Dendritic cell treated with granulocyte-macrophage colony-stimulating factor and Interleukin-4, amounts not matched to agents 40 ng/mL and 50 ng/mL, for 4 days (primary cell): ENCODE measurements around the gene SNRPA1.

Experiments used
- H3K27ac Mint-ChIP-seq: one replicate; pipeline ENCODE4 v1.8.0; 2022; ENCODE audit warnings: mild to moderate bottlenecking, mixed read lengths
- H3K27me3 Mint-ChIP-seq: one replicate; pipeline ENCODE4 v1.8.0; 2022; ENCODE audit warnings: mild to moderate bottlenecking, mixed read lengths
- H3K36me3 Mint-ChIP-seq: one replicate; pipeline ENCODE4 v1.8.0; 2022; ENCODE audit warnings: low read depth, mixed read lengths
- H3K4me1 Mint-ChIP-seq: one replicate; pipeline ENCODE4 v1.8.0; 2022; ENCODE audit warnings: low read depth, mixed read lengths
- H3K4me3 Mint-ChIP-seq: one replicate; pipeline ENCODE4 v1.8.0; 2022; ENCODE audit warnings: mild to moderate bottlenecking, moderate library complexity, mixed read lengths
- H3K9me3 Mint-ChIP-seq: one replicate; pipeline ENCODE4 v1.8.0; 2022; ENCODE audit warnings: mixed read lengths
- intact Hi-C: fragments of 100-400 bp; cut with micrococcal nuclease; formaldehyde crosslinking; loops from one replicate; pipeline ENCODE4 v1.15.0; 2022

SNRPA1 gene

GRCh38 chr15:101325263-101326025, 30.4 kb upstream of the SNRPA1 start:
- no peak overlapping the region for H3K4me3 Mint-ChIP-seq
- no peak overlapping the region for H3K27ac Mint-ChIP-seq
- intact Hi-C loops = no loop called here
- H3K9me3 Mint-ChIP-seq = no peaks in the 10 kb centered on the region
- peaks cover 40% of the 10 kb centered on the region for H3K27me3 Mint-ChIP-seq
- peaks cover 9% of the 10 kb centered on the region for H3K4me1 Mint-ChIP-seq
- H3K36me3 Mint-ChIP-seq = no peaks in the 10 kb centered on the region

GRCh38 chr15:101324524-101325177, 29.6 kb upstream of the SNRPA1 start:
- peaks cover 12% of the 10 kb centered on the region for H3K4me1 Mint-ChIP-seq
- no peak overlapping the region for H3K4me3 Mint-ChIP-seq
- peaks cover 32% of the 10 kb centered on the region for H3K27me3 Mint-ChIP-seq
- no peaks in the 10 kb centered on the region for H3K36me3 Mint-ChIP-seq
- H3K9me3 Mint-ChIP-seq = no peaks in the 10 kb centered on the region
- intact Hi-C loops = no loop called here
- H3K27ac Mint-ChIP-seq = no peak overlapping the region

- H3K9me3 Mint-ChIP-seq = no peaks in the 10 kb centered on the region
- H3K27me3 Mint-ChIP-seq = peaks cover 29% of the 10 kb centered on the region
- intact Hi-C loops = no loop called here
- H3K4me1 Mint-ChIP-seq = peaks cover 12% of the 10 kb centered on the region
- no peaks in the 10 kb centered on the region for H3K36me3 Mint-ChIP-seq
- H3K4me3 Mint-ChIP-seq = no peak overlapping the region
- no peak overlapping the region for H3K27ac Mint-ChIP-seq
Measured at GRCh38 chr15:101323793-101324523, 28.9 kb upstream of the SNRPA1 start.

- Mint-ChIP-seq H3K27ac (no peak overlapping the region), H3K9me3 (no peaks in the 10 kb centered on the region), H3K4me1 (peaks cover 12% of the 10 kb centered on the region), H3K36me3 (no peaks in the 10 kb centered on the region), H3K4me3 (no peak overlapping the region), H3K27me3 (peaks cover 30% of the 10 kb centered on the region)
- intact Hi-C loops = no loop called here
Measured at GRCh38 chr15:101322854-101323477, 27.9 kb upstream of the SNRPA1 start.

- Mint-ChIP-seq H3K9me3 (no peaks in the 10 kb centered on the region), H3K4me3 (no peak overlapping the region), H3K27ac (no peak overlapping the region), H3K4me1 (peaks cover 12% of the 10 kb centered on the region), H3K36me3 (no peaks in the 10 kb centered on the region), H3K27me3 (peaks cover 32% of the 10 kb centered on the region)
- intact Hi-C loops = no loop called here
Measured at GRCh38 chr15:101322016-101322695, 27.1 kb upstream of the SNRPA1 start.

- Mint-ChIP-seq H3K9me3 (no peaks in the 10 kb centered on the region), H3K36me3 (no peaks in the 10 kb centered on the region), H3K27ac (peak overlapping the region; percentile 73), H3K4me3 (peak overlapping the region; percentile 68), H3K27me3 (peaks cover 37% of the 10 kb centered on the region), H3K4me1 (peaks cover 12% of the 10 kb centered on the region)
- intact Hi-C loops = no loop called here
Measured at GRCh38 chr15:101320501-101321052, 25.5 kb upstream of the SNRPA1 start.

GRCh38 chr15:101318839-101319238, 23.8 kb upstream of the SNRPA1 start:
- Mint-ChIP-seq H3K4me3 (no peak overlapping the region), H3K27me3 (peaks cover 37% of the 10 kb centered on the region), H3K9me3 (no peaks in the 10 kb centered on the region), H3K27ac (no peak overlapping the region), H3K36me3 (no peaks in the 10 kb centered on the region), H3K4me1 (peaks cover 12% of the 10 kb centered on the region)
- intact Hi-C loops = no loop called here

GRCh38 chr15:101318147-101318819, 23.2 kb upstream of the SNRPA1 start:
- intact Hi-C loops = no loop called here
- Mint-ChIP-seq H3K4me3 (no peak overlapping the region), H3K4me1 (peaks cover 12% of the 10 kb centered on the region), H3K27me3 (peaks cover 37% of the 10 kb centered on the region), H3K27ac (no peak overlapping the region), H3K9me3 (no peaks in the 10 kb centered on the region), H3K36me3 (no peaks in the 10 kb centered on the region)

GRCh38 chr15:101317336-101317872, 22.4 kb upstream of the SNRPA1 start:
- H3K27ac Mint-ChIP-seq = no peak overlapping the region
- intact Hi-C loops = no loop called here
- no peaks in the 10 kb centered on the region for H3K36me3 Mint-ChIP-seq

GRCh38 chr15:101316529-101316928, 21.5 kb upstream of the SNRPA1 start:
- no peaks in the 10 kb centered on the region for H3K36me3 Mint-ChIP-seq
- intact Hi-C loops = no loop called here
- peaks cover 32% of the 10 kb centered on the region for H3K27me3 Mint-ChIP-seq
- no peak overlapping the region for H3K4me3 Mint-ChIP-seq
- H3K4me1 Mint-ChIP-seq = peaks cover 12% of the 10 kb centered on the region
- no peaks in the 10 kb centered on the region for H3K9me3 Mint-ChIP-seq
- H3K27ac Mint-ChIP-seq = no peak overlapping the region

More at GRCh38 chr15:101317336-101317872, 22.4 kb upstream of the SNRPA1 start:
- Mint-ChIP-seq H3K9me3 (no peaks in the 10 kb centered on the region), H3K27me3 (peaks cover 35% of the 10 kb centered on the region), H3K4me1 (peaks cover 12% of the 10 kb centered on the region), H3K4me3 (no peak overlapping the region)

GRCh38 chr15:101315736-101316135, 20.7 kb upstream of the SNRPA1 start:
- Mint-ChIP-seq H3K27ac (no peak overlapping the region), H3K4me1 (peaks cover 6% of the 10 kb centered on the region), H3K36me3 (no peaks in the 10 kb centered on the region), H3K4me3 (no peak overlapping the region), H3K9me3 (no peaks in the 10 kb centered on the region), H3K27me3 (peaks cover 24% of the 10 kb centered on the region)
- intact Hi-C loops = no loop called here

- H3K27ac Mint-ChIP-seq = no peak overlapping the region
- H3K27me3 Mint-ChIP-seq = peaks cover 24% of the 10 kb centered on the region
- intact Hi-C loops = no loop called here
- no peaks in the 10 kb centered on the region for H3K9me3 Mint-ChIP-seq
- H3K36me3 Mint-ChIP-seq = no peaks in the 10 kb centered on the region
- no peaks in the 10 kb centered on the region for H3K4me1 Mint-ChIP-seq
- H3K4me3 Mint-ChIP-seq = no peak overlapping the region
Measured at GRCh38 chr15:101314336-101315125, 19.5 kb upstream of the SNRPA1 start.
